Measurements from ENCODE around the gene ELOF1. TPM values are rescaled to one million over a fixed set of nuclear protein-coding genes. Genes with fewer than 3 reads are reported as not detected.

Gene ELOF1
- total RNA-seq, 1 donor from 2014 or later = 28.9 TPM

- Histone ChIP-seq H3K36me3 (peaks cover 12 to 35% of the 10 kb centered on the region in 2 donors), H3K9me3 (no peaks in the 10 kb centered on the region), H3K4me1 (no peaks in the 10 kb centered on the region), H3K4me3 (no peak overlapping the region), H3K27me3 (no peaks in the 10 kb centered on the region), H3K27ac (no peak overlapping the region)
- TF ChIP-seq, protein P1, sequence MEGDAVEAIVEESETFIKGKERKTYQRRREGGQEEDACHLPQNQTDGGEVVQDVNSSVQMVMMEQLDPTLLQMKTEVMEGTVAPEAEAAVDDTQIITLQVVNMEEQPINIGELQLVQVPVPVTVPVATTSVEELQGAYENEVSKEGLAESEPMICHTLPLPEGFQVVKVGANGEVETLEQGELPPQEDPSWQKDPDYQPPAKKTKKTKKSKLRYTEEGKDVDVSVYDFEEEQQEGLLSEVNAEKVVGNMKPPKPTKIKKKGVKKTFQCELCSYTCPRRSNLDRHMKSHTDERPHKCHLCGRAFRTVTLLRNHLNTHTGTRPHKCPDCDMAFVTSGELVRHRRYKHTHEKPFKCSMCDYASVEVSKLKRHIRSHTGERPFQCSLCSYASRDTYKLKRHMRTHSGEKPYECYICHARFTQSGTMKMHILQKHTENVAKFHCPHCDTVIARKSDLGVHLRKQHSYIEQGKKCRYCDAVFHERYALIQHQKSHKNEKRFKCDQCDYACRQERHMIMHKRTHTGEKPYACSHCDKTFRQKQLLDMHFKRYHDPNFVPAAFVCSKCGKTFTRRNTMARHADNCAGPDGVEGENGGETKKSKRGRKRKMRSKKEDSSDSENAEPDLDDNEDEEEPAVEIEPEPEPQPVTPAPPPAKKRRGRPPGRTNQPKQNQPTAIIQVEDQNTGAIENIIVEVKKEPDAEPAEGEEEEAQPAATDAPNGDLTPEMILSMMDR (IDR thresholded peaks at IDR 0.05) = no peak
- intact Hi-C loops (cut with DNase I) = no loop called here
- DNase-seq (ENCODE audit: low spot score in 2 of 2) = no peak
Observed at GRCh38 chr19:11519138-11519537, 39.9 kb downstream of the ELOF1 start.

DNA sequence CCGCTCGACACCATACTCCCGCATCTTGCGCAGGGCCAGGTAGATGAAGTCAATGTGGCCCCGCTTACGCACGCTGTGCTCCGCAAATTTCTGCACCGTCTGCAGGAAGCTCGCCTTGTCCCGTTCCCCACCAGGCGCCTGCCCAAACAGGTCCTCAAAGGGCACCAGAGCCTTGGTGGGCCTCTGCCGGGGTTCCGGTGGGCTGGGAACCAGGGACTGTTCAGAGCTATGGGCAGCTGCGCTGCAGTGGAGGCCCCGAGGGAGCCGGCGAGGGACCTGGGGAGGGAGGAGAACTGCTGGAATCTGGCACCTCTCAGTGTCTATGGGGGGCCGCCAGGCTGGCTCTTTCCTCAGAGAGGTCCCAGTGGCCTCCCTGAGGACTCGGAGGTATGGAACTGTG is 45.1 kb downstream of the ELOF1 start:
- no peaks in the 10 kb centered on the region for H3K4me1 ChIP-seq
- no peak overlapping the region for H3K4me3 ChIP-seq
- intact Hi-C loops (cut with DNase I) = no loop called here
- H3K27ac ChIP-seq = no peak overlapping the region
- no peaks in the 10 kb centered on the region for H3K27me3 ChIP-seq
- no peaks in the 10 kb centered on the region for H3K9me3 ChIP-seq
- H3K36me3 ChIP-seq = peaks cover 14 to 41% of the 10 kb centered on the region in 2 donors
- DNase-seq (ENCODE audit: low spot score in 2 of 2) = no peak
- TF ChIP-seq, protein P1 (IDR thresholded peaks at IDR 0.05) = no peak

DNA sequence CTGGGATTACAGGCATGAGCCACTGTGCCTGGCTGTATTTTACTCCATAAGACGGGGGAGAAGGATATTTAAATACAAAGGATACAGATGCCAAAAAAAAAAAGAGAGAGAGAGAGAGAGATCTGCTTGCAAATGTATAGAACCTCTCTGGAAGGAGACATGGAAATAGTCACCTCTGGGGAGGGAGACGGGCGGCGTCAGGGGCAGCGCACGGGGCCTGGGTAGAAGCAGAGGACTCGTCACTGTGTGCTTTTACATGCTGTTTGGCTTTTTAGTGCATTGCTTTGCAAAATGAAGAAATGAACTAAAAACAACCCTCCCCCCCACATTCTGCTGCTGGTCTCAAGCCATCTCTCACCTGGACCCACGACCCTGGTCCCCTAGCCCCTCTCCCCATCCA is 48.6 kb downstream of the ELOF1 start:
- Histone ChIP-seq H3K27ac (no peak overlapping the region), H3K27me3 (no peaks in the 10 kb centered on the region), H3K4me1 (peaks cover 0 to 3% of the 10 kb centered on the region in 2 donors), H3K9me3 (no peaks in the 10 kb centered on the region), H3K36me3 (peaks cover 8 to 22% of the 10 kb centered on the region in 2 donors), H3K4me3 (no peak overlapping the region)
- intact Hi-C loops (cut with DNase I) = no loop called here
- DNase-seq (ENCODE audit: low spot score in 2 of 2) = no peak
- TF ChIP-seq, protein P1 (IDR thresholded peaks at IDR 0.05) = no peak

DNA sequence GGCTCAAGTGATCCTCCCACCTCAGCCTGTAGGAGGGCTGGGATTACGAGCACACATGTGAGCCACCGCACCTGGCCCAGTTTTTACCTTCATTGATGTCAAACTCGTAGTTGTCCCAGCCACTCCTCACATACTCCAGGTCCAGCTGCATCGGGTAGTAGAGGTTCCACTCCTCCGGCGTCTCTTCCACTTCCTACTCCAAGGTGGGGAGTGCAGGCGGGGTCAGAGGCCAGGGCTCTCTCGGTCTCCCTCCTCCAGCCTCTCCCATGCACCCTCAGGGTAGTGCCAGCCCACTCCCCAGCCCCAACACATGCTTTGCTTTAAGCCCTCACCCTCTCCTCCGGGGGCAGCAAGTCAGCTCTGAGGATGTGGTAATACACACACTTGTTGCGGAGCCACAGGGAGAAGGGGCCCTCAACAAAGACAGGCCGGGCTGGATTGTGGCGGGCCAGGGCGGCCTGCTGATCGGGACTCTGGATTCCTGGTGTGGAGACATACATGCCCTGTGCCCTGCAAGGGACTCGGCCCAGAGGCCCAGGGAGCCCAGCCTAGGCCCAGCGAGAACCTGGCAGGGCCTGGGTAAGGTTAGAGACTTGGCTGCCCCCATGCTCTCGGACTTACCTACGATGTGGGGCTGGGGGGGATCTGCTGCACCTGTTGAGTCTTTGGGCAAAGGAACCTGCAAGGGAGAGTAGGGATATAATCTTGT is 51.5 kb downstream of the ELOF1 start:
- H3K27ac ChIP-seq = no peak overlapping the region
- H3K27me3 ChIP-seq = no peaks in the 10 kb centered on the region
- no peak for DNase-seq (ENCODE audit: low spot score in 2 of 2)
- H3K4me3 ChIP-seq = no peak overlapping the region
- H3K4me1 ChIP-seq = peaks cover 2 to 6% of the 10 kb centered on the region in 2 donors
- peaks cover 2 to 10% of the 10 kb centered on the region in 2 donors for H3K36me3 ChIP-seq
- no peaks in the 10 kb centered on the region for H3K9me3 ChIP-seq
- TF ChIP-seq, protein P1 (IDR thresholded peaks at IDR 0.05) = no peak
- intact Hi-C loops (cut with DNase I) = loop anchor here (5.0 kb wide), 1 partner anchor 125 kb away; the partner anchor contains the start of gene EPOR

DNA sequence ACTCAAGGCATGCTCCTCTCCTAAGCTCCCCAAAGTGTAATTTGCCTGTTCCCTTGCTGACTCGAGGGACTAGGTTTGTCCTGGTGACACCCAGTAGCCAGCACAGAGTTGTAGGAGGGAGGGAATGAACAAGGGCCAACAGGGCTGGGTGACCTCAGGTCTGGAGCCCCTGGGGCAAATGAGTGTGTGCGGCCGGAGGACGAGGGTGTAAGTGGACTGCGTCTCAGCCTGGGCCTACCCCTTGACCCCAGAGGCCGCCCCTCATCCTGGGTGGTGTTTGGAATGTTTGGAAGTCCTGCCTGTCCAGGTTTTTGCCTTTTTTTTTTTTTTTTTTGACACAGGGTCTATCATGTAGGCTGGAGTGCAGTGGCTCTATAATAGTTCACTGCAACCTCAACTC is 52.1 kb downstream of the ELOF1 start:
- Histone ChIP-seq H3K27ac (no peak overlapping the region), H3K4me1 (peaks cover 2 to 6% of the 10 kb centered on the region in 2 donors), H3K27me3 (no peaks in the 10 kb centered on the region), H3K9me3 (no peaks in the 10 kb centered on the region), H3K36me3 (peaks cover 0 to 5% of the 10 kb centered on the region in 2 donors), H3K4me3 (no peak overlapping the region)
- TF ChIP-seq, protein P1 (IDR thresholded peaks at IDR 0.05) = no peak
- intact Hi-C loops (cut with DNase I) = loop anchor here (5.0 kb wide), 1 partner anchor 125 kb away; the partner anchor contains the start of gene EPOR
- DNase-seq (ENCODE audit: low spot score in 2 of 2) = no peak

Data from ascending aorta (tissue), 2 donors.